ENCODE data around the gene ONECUT3. TPM values are rescaled to one million over a fixed set of nuclear protein-coding genes. Genes with fewer than 3 reads are reported as not detected.

Gene ONECUT3
- total and polyA plus RNA-seq, 4 donors: not detected

- Histone ChIP-seq H3K36me3 (ENCODE audit: control insufficient read depth in 4 of 4, insufficient read depth in 3 of 4, low read depth in 1 of 4, low read length in 3 of 4) (no peaks in the 10 kb centered on the region), H3K27me3 (ENCODE audit: control insufficient read depth in 4 of 4, insufficient read depth in 4 of 4, low read length in 3 of 4) (no peaks in the 10 kb centered on the region), H3K9me3 (ENCODE audit: control insufficient read depth in 4 of 4, low read length in 3 of 4) (no peaks in the 10 kb centered on the region), H3K9ac (ENCODE audit: low read depth in 1 of 2, low read length in 2 of 2) (no peak overlapping the region), H3K4me3 (ENCODE audit: low read depth in 1 of 3, low read length in 3 of 3) (no peak overlapping the region), H3K4me1 (ENCODE audit: control insufficient read depth in 4 of 4, insufficient read depth in 4 of 4, low read length in 3 of 4) (no peaks in the 10 kb centered on the region), H3K27ac (ENCODE audit: low read depth in 1 of 2, low read length in 2 of 2) (no peak overlapping the region)
- no peak for DNase-seq (ENCODE audit: low spot score)
- no peak for TF ChIP-seq FOXA1 (IDR thresholded peaks at IDR 0.05)
- TF ChIP-seq YY1 (IDR thresholded peaks at IDR 0.05): no peak
- no peak for TF ChIP-seq JUND (IDR thresholded peaks at IDR 0.05)
- TF ChIP-seq HNF4G (IDR thresholded peaks at IDR 0.05): no peak
- TF ChIP-seq RAD21 (IDR thresholded peaks at IDR 0.05): no peak
- TF ChIP-seq GABPA (IDR thresholded peaks at IDR 0.05 in 1 of 2, conservative IDR thresholded peaks at IDR 0.05 in 1 of 2): no peak
- TF ChIP-seq FOXA2 (IDR thresholded peaks at IDR 0.05): no peak
- TF ChIP-seq, protein P1, sequence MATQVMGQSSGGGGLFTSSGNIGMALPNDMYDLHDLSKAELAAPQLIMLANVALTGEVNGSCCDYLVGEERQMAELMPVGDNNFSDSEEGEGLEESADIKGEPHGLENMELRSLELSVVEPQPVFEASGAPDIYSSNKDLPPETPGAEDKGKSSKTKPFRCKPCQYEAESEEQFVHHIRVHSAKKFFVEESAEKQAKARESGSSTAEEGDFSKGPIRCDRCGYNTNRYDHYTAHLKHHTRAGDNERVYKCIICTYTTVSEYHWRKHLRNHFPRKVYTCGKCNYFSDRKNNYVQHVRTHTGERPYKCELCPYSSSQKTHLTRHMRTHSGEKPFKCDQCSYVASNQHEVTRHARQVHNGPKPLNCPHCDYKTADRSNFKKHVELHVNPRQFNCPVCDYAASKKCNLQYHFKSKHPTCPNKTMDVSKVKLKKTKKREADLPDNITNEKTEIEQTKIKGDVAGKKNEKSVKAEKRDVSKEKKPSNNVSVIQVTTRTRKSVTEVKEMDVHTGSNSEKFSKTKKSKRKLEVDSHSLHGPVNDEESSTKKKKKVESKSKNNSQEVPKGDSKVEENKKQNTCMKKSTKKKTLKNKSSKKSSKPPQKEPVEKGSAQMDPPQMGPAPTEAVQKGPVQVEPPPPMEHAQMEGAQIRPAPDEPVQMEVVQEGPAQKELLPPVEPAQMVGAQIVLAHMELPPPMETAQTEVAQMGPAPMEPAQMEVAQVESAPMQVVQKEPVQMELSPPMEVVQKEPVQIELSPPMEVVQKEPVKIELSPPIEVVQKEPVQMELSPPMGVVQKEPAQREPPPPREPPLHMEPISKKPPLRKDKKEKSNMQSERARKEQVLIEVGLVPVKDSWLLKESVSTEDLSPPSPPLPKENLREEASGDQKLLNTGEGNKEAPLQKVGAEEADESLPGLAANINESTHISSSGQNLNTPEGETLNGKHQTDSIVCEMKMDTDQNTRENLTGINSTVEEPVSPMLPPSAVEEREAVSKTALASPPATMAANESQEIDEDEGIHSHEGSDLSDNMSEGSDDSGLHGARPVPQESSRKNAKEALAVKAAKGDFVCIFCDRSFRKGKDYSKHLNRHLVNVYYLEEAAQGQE (IDR thresholded peaks at IDR 0.05): no peak
- TF ChIP-seq ATF3 (IDR thresholded peaks at IDR 0.05): no peak
- no peak for TF ChIP-seq NR2F2 (IDR thresholded peaks at IDR 0.05)
- no peak for TF ChIP-seq ZBTB33 (IDR thresholded peaks at IDR 0.05)
- no peak for TF ChIP-seq SP1 (IDR thresholded peaks at IDR 0.05)
- TF ChIP-seq CTCF (IDR thresholded peaks at IDR 0.05; ENCODE audit: low read depth, low read length, missing input control): no peak
- TF ChIP-seq, protein P2, sequence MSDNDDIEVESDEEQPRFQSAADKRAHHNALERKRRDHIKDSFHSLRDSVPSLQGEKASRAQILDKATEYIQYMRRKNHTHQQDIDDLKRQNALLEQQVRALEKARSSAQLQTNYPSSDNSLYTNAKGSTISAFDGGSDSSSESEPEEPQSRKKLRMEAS (IDR thresholded peaks at IDR 0.05): no peak
- TF ChIP-seq HNF4A (conservative IDR thresholded peaks at IDR 0.05): no peak
- no peak for TF ChIP-seq RXRA (IDR thresholded peaks at IDR 0.05)
- TF ChIP-seq TAF1 (conservative IDR thresholded peaks at IDR 0.05): no peak
- no peak for TF ChIP-seq EGR1 (IDR thresholded peaks at IDR 0.05; ENCODE audit: low read depth in 2 of 2)
- 5% methylated on average over 50 of the region's 50 CpGs for WGBS
Measured at GRCh38 chr19:1718420-1719291, 34.6 kb upstream of the ONECUT3 start.

All from liver (tissue), 9 donors.